NCI-H2029 (cell line): ENCODE data around the gene SHC2.
"Not testable (repeated sequence)": the region's sequence is repeated elsewhere in the genome, so short reads cannot be mapped to it uniquely, and the experiment has no call there.

ENCODE experiments used
- DNase-seq: peaks from one replicate; lab custom pipeline; 2025; lab: John Stamatoyannopoulos, UW

SHC2 gene

DNA sequence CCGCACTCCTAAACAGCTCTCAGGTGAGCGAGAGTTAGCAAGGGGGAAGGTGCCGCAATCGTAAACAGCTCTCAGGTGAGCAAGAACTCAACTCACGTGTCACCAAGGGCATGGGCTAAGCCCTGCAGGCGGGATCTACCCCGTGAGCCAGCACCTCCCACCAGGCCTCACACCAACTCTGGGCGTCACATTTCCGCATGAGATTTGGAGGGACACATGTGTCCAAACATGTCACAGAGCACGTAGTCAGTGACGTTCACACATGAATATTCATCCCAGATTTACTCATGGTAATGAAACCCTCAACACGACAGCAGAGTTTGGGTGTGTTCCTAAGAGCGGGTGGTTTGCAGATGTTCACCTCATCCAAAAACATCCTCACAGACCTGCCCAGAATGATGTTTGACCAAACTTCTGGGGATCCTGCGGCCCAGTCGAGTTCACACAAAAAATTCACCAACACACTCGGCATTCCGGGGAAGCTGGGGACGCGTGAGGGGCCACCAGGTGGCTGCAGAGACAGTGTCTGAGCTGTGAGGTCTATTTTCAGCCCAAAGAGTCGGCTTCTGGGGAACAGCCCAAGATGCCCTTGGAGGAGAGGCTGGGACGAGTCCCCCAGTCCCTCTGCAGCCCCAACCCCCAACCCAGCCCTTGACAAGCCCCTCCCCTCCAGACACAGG, 71.4 kb downstream of the SHC2 start:
- DNase-seq: no peak

DNA sequence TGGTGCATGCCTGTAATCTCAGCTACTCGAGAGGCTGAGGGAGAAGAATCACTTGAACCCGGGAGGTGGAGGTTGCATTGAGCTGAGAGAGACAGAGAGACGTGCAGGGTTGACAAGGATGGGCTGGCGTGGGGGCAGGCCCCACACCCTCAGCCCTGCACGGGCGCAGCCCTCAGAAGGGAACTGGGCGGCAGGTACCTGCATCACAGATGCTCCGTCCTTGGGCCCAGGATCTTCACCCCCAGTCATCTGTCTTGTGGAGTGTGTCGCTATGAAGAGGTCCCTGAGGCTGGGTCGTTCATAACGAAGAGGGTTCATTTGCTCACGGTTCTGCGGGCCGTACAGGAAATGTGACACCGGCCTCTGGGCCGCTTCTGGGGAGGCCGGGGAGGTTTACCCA, 72.1 kb downstream of the SHC2 start:
- no peak for DNase-seq

DNA sequence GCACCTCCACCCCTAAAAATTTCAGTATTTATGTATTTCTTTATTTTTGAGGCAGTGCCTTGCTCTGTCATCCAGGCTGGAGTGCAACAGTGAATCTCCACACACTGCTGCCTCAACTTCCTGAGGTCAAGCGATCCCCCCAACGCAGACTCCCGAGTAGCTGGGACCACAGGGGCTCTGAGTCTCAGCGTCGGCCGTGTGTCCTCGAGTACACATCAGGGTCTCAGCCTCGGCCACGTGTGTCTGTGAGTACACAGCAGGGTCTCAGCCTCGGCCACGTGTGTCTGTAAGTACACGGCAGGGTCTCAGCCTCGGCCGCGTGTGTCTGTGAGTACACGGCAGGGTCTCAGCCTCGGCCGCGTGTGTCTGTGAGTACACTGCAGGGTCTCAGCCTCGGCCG, 73.1 kb downstream of the SHC2 start:
- DNase-seq: no peak

DNA sequence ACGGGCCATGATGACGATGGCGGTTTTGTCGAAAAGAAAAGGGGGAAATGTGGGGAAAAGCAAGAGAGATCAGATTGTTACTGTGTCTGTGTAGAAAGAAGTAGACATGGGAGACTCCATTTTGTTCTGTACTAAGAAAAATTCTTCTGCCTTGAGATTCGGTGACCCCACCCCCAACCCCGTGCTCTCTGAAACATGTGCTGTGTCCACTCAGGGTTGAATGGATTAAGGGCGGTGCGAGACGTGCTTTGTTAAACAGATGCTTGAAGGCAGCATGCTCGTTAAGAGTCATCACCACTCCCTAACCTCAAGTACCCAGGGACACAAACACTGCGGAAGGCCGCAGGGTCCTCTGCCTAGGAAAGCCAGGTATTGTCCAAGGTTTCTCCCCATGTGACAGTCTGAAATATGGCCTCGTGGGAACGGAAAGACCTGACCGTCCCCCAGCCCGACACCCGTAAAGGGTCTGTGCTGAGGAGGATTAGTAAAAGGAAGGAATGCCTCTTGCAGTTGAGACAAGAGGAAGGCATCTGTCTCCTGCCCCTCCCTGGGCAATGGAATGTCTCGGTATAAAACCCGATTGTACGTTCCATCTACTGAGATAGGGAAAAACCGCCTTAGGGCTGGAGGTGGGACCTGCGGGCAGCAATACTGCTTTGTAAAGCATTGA, 74.1 kb downstream of the SHC2 start:
- DNase-seq: not testable (repeated sequence)

DNA sequence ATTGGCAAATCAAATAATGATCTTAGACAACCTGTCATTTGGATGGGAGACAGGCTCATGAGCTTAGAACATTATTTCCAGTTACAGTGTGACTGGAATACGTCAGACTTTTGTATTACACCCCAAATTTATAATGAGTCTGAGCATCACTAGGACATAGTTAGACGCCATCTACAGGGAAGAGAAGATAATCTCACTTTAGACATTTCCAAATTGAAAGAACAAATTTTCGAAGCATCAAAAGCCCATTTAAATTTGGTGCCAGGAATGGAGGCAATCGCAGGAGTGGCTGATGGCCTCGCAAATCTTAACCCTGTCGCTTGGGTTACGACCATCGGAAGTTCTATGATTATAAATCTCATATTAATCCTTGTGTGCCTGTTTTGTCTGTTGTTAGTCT, 74.6 kb downstream of the SHC2 start:
- DNase-seq: not testable (repeated sequence)

DNA sequence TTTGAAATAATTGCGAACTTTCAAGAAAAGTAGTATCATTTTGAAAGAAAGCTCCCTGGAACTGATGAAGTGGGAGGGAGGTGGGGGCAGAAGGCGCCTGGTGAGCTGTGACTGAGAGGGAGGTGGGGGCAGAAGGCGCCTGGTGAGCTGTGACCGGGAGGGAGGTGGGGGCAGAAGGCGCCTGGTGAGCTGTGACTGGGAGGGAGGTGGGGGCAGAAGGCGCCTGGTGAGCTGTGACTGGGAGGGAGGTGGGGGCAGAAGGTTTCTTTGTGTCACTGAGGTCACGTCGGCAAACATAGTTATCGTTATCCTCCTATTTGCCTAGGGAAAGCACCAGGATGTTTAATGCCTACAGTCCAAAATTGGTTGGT, 76.0 kb downstream of the SHC2 start:
- no peak for DNase-seq

DNA sequence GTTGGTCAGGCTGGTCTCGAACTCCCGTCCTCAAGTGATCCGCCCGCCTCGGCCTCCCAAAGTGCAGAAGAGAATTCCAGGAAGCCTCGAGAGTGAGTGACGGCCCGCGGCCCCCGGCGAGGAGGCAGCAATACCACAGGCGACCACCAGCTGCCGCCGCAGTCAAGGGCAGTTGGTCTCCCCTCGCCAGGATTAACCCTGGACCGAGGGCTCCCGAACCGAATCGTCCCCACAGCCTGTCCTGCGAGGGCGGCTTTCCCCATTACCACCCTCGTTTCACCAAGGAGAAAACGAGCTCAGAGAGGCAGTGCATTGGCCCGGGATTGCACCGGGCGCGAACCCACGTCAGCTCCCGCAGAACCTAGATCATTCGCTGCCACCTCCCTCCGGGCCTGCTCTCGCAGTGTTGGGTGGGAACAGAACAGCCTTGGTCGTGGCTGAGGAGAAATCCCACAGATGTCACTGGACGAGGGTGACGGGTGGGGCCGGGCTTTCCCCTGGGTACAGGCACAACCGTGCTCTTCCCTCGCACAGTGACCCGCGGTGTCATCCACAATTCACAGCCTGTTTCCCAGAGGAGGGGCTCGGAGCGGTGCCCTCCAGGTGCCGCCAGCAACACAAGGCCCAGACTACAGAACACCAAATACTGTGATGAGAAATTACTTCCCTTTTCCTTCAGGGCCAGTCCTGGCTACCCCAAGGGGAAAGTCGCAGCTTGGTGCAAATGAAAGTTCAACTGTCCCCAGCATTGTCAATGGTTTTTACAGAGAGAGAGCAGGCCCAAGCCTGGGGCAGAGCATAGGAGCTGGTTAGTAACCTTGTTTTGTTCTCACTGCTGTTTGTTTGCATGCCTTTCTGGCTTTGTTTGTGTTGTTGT, 76.7 kb downstream of the SHC2 start:
- DNase-seq: no peak

DNA sequence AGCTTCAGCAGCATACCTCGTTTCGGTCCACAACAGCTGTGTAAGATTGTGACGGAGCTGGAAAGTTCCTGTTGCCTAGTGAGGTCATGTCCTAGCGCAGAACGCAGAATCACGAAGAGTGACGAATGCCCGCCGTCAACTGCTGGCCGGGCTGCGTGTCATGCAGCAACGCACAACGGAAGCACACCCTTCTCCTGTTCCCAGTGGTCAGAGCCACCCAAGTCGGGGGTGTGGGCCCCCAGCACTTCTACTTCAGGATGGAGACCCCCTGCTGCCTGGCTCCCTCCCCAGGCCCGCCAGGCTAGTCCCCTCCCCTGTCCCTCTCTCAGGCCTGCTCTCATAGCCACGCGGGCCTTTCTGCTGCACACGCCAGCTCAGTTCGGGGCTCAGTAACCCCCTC, 77.8 kb downstream of the SHC2 start:
- no peak for DNase-seq

DNA sequence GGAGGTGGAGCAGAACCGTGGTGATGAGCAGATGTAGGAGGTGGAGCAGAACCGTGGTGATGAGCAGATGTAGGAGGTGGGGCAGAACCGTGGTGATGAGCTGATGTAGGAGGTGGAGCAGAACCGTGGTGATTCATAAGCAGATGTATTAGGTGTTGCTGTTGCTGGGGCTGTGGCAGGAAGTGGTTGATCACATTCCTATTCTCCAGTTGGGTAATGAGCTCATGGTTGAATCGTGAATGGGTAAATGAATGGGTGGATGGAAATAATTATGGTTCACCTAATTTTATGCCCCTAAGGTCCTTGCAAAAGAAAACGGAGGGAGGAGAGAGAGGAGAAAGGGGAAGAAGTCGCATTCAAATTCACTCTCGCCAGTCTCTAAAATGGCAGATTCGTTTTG, 78.3 kb downstream of the SHC2 start:
- DNase-seq: peak; percentile 60

DNA sequence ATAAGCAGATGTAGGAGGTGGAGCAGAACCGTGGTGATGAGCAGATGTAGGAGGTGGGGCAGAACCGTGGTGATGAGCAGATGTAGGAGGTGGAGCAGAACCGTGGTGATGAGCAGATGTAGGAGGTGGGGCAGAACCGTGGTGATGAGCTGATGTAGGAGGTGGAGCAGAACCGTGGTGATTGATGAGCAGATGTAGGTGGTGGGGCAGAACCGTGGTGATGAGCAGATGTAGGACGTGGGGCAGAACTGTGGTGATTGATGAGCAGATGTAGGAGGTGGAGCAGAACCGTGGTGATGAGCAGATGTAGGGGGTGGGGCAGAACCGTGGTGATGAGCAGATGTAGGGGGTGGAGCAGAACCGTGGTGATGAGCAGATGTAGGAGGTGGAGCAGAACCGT, 78.9 kb downstream of the SHC2 start:
- DNase-seq: not testable (repeated sequence)

DNA sequence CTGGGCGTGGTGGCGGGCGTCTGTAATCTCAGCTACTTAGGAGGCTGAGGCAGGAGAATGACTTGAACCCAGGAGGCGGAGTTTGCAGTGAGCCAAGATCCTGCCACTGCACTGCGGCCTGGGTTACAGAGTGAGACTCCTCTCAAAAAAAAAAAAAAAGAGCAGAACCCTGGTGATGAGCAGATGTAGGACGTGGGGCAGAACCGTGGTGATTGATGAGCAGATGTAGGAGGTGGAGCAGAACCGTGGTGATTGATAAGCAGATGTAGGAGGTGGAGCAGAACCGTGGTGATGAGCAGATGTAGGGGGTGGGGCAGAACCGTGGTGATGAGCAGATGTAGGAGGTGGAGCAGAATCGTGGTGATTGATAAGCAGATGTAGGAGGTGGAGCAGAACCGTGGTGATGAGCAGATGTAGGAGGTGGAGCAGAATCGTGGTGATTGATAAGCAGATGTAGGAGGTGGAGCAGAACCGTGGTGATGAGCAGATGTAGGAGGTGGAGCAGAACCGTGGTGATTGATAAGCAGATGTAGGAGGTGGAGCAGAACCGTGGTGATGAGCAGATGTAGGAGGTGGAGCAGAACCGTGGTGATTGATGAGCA, 80.1 kb downstream of the SHC2 start:
- not testable (repeated sequence) for DNase-seq

DNA sequence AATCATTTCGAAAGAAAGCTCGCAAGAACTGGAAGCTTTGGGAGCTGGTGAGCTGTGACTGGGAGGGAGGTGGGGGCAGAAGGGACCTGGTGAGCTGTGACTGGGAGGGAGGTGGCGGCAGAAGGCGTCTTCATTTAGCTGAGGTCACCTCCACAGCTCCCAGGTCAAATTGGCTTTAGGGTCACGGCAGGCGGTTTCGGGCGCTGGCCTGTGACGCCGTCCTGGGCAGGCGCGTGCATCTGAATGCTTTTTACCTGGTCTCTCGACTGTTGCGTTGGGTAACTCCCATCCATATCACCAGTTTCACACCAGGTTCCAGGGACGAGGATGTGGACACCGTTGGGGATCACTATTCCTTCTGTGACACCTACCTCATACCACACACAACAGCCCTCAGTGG, 81.0 kb downstream of the SHC2 start:
- no peak for DNase-seq

DNA sequence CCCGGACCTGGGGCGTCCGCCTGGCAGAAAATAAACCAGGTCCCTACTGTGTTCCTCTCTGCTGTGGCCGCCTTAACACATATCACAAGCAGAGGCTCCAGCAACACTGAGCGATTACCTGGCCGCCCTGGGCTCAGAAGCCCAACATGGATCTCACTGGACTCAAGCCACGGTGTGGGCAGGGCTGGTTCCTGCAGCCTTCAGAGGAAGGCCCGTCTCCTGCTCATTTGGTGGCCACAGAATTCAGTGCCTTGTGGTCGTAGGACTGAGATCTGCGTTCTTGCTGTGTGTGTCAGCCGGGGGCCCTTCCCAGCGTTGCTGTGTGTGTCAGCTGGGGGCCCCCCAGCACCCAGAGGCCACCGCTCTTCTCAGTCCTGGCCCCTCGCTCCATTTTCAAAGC, 82.1 kb downstream of the SHC2 start:
- DNase-seq: no peak

DNA sequence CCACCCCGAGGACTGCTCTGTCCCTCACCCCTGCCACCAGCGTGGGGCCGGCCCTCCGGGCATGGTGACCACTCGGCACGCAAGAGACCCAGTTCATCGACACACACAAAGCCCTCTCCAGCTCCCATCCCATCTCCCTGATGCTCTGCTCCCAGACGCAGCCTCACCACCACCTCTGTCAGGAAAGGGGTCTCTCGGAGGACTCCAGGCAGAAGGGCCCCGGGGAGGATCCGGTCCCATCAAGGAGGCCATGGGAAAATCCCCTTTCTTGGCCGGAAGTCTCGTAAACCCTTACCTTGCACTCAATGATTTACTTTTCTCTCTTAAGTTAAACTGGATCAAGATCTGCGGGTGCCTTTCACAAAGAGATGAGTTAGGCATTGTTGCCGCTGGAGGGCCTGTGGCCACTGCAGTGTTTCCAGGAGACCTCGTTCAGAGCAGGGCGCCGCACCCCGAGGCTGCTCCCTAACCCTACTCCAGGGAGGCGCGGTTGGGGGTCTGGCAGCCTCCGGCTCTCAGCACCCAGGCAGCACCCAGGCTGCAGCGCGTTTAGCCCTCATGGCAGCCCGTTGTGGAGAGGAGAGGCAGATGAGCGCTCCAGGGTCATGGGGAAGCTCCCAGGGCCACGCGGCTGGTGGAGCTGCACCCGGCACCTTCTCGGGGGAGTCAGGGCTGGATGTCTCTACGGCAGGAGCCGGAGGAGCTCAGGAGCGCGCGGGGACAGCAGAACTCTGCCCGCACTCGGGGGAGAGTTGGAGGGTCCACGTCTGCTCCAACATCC, 82.8 kb downstream of the SHC2 start:
- no peak for DNase-seq

DNA sequence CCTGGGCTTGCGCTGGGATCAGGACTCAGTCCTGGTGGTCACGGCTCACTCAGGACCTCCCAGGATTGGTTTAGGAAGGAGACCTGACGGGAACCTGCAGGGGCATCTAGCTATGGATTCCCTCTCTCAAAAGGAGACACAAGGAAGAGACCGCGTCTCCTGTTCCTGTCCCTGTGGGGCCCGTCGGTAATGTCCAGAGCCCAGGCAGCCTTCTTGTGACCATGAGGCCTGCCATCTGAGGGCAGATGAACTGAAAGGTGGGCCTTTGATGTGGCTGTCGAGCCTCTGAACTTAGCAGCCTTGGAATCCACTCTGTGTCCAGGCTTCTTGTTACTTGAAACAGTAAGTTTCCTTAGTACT, 84.7 kb downstream of the SHC2 start:
- no peak for DNase-seq

DNA sequence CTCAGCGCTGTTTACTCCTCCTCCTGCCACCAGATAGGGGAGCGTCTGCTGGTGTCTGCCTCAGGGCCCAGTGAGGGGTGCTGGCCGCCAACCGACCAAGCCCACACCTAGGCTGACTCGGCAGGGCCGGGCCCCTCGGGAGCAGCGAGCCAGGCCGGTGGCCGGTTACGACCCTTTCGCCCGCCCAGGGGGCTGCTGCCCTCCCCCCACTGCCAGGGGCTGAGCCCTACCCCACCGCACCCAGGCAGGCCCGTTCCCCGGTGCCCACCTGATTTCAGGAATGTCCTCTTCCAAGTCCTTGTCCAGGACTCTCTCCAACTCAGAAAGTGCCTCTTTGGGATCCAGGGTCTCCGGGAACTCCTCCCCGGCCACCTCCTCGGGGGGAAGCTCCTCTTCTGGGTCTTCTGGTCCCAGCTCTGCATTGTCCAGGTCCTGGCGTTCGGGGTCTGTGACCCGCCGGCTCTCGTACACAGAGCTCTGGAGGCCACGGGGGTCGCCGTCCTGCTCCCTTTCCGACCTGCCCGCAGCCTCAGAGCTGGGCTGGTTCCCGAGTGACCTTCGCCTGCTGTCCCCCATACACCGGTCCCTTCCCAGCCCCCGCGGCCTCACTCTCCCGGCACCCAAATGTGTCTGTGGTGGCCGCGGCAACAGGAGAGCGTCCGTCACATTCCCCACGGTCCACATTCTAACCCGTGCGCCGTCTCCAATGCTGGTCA, 85.3 kb downstream of the SHC2 start:
- no peak for DNase-seq

DNA sequence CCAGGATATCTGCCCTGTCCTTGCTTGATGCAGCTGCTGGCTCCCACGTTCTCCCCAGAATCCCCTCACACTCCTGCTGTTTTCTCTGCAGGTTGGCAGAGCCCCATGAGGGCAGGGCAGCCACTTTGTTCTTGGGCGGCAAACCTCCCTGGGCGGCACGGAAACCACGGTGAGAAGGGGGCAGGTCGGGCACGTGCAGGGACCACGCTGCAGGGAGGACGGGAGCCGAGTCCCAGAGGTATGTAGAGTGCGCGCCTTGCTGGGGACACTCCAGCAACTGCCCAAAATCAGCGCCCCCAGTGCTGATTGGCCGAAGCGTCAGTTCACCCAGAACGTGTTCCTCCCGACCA, 86.0 kb downstream of the SHC2 start:
- no peak for DNase-seq

DNA sequence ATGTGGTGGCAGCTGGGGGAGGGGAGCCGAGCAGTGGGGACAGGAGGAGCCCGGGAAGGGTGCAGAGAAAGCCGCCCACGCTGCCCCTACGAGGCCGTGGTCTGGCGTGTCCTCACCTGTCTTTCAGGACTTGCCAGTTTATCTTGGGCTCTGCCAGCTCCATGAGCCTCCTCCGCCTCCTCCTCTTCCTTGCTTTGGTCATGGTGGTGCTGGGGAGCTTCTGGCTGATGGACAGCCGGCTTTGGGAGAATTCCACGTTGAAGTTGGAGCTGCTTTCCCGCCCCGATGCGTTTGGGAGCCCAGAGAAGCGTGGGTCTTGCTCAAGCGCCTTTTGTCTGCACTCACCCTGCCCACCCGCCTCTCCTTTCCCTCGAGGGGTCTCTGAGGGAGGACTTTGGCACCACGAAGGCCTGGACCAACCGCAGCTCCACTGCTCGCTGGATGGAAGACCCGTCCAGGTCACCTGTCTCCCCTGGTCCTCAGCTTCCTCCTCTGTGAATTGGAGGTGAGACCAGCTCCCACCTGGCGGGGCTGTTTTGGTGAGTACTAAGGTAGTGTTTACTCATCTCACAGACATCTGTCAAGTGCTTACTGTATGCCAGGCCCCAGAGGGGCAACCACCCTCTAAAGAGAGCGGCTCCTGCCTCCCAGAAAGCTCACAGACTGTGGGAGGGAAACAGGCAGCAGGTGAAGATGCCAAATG, 86.5 kb downstream of the SHC2 start:
- DNase-seq: peak; percentile 52

DNA sequence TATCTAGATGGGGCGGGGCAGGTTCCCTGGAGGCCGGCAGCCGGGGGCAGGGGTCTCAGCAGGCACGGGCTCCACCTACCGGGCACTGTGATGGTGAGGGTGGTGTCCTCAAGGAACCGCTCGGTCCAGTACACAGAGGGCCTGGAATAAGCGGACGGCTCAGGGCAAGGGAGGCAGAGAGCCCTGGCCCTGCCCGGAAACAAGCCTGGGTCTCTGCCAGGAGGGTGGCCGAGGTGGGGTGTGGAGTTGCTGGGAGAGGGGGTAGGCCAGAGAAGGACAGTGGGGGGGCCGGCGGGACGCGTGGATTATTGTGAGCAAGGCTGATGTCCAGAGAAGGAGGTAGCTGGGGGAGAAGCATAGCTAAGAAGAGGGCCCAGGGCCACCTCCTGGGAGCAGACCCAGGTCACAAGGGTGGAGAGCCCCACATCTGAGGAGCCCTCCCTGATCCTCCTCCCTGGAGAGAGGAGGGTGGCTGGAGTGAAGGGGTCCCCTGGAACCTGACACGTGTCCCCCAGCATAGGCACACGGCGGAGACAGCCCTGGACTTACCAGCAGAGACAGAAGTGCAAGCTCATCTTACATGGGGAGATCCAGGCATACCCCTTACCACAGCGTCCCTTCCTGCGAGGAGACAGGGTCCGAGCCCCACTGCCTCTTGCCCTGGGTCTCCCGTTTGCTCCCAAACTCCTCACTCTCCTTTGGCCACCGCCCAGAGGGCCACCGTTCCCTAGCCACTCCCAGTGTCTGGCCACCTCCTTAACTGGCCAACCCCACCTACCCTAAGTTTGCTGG, 87.2 kb downstream of the SHC2 start:
- no peak for DNase-seq

DNA sequence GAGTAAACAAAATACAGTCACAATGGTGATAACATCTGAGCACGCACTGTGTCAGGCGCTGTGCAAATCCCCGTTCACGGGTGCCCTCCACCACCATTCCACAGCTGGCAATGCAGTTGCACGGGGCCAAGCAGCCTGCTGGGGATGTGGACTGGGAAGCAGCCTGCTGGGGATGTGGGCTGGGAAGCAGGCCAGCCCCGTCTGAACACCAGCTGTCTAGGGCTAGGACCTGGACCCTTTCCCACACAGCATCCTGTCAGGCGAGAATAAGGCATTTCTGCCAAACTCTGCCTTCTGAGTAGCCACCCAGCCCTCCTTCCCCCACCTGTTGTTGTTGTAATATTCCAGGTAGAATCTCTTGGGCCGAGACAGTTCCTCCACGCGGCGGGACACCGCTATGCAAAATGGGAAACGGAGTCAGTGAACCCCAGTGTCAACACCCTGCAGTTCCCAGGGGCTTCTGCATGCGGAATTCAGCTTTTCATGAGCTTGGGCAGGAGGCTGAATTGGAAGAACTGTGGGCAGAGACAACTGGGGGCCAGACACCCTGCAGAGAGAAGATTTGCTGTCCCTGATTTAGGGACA, 88.4 kb downstream of the SHC2 start:
- DNase-seq: peak; percentile 38
